Testis (tissue), 3 donors: Measurements from ENCODE around the gene SAMD3. TPM values are rescaled to one million over a fixed set of nuclear protein-coding genes. Genes with fewer than 3 reads are reported as not detected.
"Not testable (repeated sequence)": the region's sequence is repeated elsewhere in the genome, so short reads cannot be mapped to it uniquely, and the experiment has no call there.

ENCODE experiments used
- DNase-seq: peaks from one replicate; pipeline ENCODE4 v3.0.0-alpha.2; 2019
- H3K27ac ChIP-seq, 2 donors: fragments of 200-600 bp; sonication (generic); one replicate each; pipeline ENCODE4 v1.5.1; 2019
- H3K27me3 ChIP-seq: fragments of 200-600 bp; sonication (generic); one replicate; pipeline ENCODE4 v1.5.1; 2019
- H3K36me3 ChIP-seq: fragments of 200-600 bp; sonication (generic); one replicate; pipeline ENCODE4 v1.5.1; 2017; ENCODE audit warnings: low read depth; ENCODE audit errors: missing control alignments
- H3K4me1 ChIP-seq: fragments of 200-600 bp; sonication (generic); one replicate; pipeline ENCODE4 v1.5.1; 2019
- H3K4me3 ChIP-seq, 2 donors: fragments of 200-600 bp; sonication (generic); one replicate each; pipeline ENCODE4 v1.5.1; 2017 to 2019
- H3K9me3 ChIP-seq: fragments of 200-600 bp; sonication (generic); one replicate; pipeline ENCODE4 v1.5.1; 2017
- POLR2A ChIP-seq: fragments of 450-650 bp; IDR thresholded peaks from one replicate; pipeline ENCODE4 v1.6.1; 2017; ENCODE audit warnings: antibody characterized with exemption, mild to moderate bottlenecking, moderate library complexity
- WGBS, 2 donors: methylation state at CpG; one replicate each; pipeline ENCODE4 v1.1.5; 2018; 5-methylcytosine and 5-hydroxymethylcytosine counted together
- intact Hi-C: fragments of 100-400 bp; cut with DNase I; formaldehyde crosslinking; loops from one replicate; pipeline ENCODE4 v1.15.1; 2023; ENCODE audit warnings: low total_unique reads
- polyA plus RNA-seq: library from polyadenylated mRNA; stranded (reverse); fragments of 350-450 nt; fragmentation: Illumina TruSeq; extraction: RNeasy Lipid Tissue Mini Kit (QIAGEN cat#74804); gene quantifications from one replicate; pipeline ENCODE4 v1.2.3, GENCODE V29; 2014; ENCODE audit warnings: low read depth, low replicate concordance; ENCODE audit not compliant: insufficient read depth
- total RNA-seq, 2 donors: library from RNA; depleted of rRNA; stranded (reverse); fragments of >200 nt; gene quantifications; one replicate each; pipeline ENCODE4 v1.2.3, GENCODE V29; 2016
- TF ChIP-seq, protein P1 (sequence below), 3 experiments: fragments of 450-650 bp in 2 of 3; fragments of 200-600 bp in 1 of 3; sonication (generic) in 1 of 3; IDR thresholded peaks; one replicate each; pipeline ENCODE4 v1.5.1; 2016 to 2019; ENCODE audit warnings: antibody characterized with exemption in 3 of 3, mild to moderate bottlenecking in 2 of 3, moderate library complexity in 1 of 3

SAMD3 gene
- total and polyA plus RNA-seq, 3 donors from 2014 or later: 4.4 to 11.8 (median 5.5) TPM

DNA sequence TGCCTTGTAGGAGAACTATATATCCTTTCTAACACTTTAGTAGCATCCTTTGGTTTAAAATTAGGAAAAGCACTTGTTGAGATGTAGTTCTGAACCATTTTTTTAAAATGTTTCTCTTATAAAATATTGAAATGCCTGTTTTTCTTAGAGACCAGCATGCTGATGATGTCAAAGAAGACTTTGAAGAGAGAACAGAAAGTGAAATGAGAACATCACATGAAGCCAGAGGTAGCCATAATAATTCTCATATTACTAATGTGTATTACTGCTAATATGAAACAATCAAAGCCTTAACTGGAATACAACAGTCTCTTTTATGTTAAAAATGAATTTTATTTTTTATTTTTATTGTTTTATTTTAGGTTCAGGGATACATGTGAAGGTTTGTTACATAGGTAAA, 102.0 kb downstream of the SAMD3 start:
- Histone ChIP-seq H3K9me3 (no peaks in the 10 kb centered on the region), H3K4me3 (no peak overlapping the region), H3K27me3 (no peaks in the 10 kb centered on the region), H3K27ac (no peak overlapping the region), H3K4me1 (peaks cover 3% of the 10 kb centered on the region), H3K36me3 (no peaks in the 10 kb centered on the region)
- intact Hi-C loops: no loop called here
- TF ChIP-seq, protein P1, sequence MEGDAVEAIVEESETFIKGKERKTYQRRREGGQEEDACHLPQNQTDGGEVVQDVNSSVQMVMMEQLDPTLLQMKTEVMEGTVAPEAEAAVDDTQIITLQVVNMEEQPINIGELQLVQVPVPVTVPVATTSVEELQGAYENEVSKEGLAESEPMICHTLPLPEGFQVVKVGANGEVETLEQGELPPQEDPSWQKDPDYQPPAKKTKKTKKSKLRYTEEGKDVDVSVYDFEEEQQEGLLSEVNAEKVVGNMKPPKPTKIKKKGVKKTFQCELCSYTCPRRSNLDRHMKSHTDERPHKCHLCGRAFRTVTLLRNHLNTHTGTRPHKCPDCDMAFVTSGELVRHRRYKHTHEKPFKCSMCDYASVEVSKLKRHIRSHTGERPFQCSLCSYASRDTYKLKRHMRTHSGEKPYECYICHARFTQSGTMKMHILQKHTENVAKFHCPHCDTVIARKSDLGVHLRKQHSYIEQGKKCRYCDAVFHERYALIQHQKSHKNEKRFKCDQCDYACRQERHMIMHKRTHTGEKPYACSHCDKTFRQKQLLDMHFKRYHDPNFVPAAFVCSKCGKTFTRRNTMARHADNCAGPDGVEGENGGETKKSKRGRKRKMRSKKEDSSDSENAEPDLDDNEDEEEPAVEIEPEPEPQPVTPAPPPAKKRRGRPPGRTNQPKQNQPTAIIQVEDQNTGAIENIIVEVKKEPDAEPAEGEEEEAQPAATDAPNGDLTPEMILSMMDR (IDR thresholded peaks at IDR 0.05): no peak
- TF ChIP-seq POLR2A: no peak
- DNase-seq: no peak

- no peak for DNase-seq
- no peak overlapping the region for H3K27ac ChIP-seq
Measured at GRCh38 chr6:130119211-130119610, 103.5 kb downstream of the SAMD3 start.

GRCh38 chr6:130118236-130118635, 104.5 kb downstream of the SAMD3 start:
- intact Hi-C loops: no loop called here
- H3K36me3 ChIP-seq: no peaks in the 10 kb centered on the region
- DNase-seq: no peak
- no peak overlapping the region for H3K27ac ChIP-seq
- H3K9me3 ChIP-seq: no peaks in the 10 kb centered on the region
- no peak overlapping the region for H3K4me3 ChIP-seq
- no peaks in the 10 kb centered on the region for H3K4me1 ChIP-seq
- TF ChIP-seq POLR2A: no peak
- TF ChIP-seq, protein P1 (IDR thresholded peaks at IDR 0.05): no peak
- WGBS, 2 donors: 85 to 88% methylated on average over 6 of the region's 6 CpGs
- H3K27me3 ChIP-seq: no peaks in the 10 kb centered on the region

More at GRCh38 chr6:130119211-130119610, 103.5 kb downstream of the SAMD3 start:
- Histone ChIP-seq H3K9me3 (no peaks in the 10 kb centered on the region), H3K27me3 (no peaks in the 10 kb centered on the region), H3K4me3 (no peak overlapping the region), H3K4me1 (no peaks in the 10 kb centered on the region), H3K36me3 (no peaks in the 10 kb centered on the region)
- intact Hi-C loops: no loop called here
- TF ChIP-seq POLR2A: no peak
- WGBS, 2 donors: 83 to 91% methylated on average over 1 of the region's 1 CpG

- DNase-seq, H3K4me1 ChIP-seq, H3K27me3 ChIP-seq, H3K36me3 ChIP-seq, H3K4me3 ChIP-seq, H3K27ac ChIP-seq, H3K9me3 ChIP-seq, intact Hi-C loops: not testable (repeated sequence)
- 90 to 97% methylated on average over 3 of the region's 4 CpGs for WGBS, 2 donors
Measured at GRCh38 chr6:130117187-130117701, 105.5 kb downstream of the SAMD3 start.

- no peaks in the 10 kb centered on the region for H3K4me1 ChIP-seq
- DNase-seq: no peak
- no peak overlapping the region for H3K27ac ChIP-seq
- TF ChIP-seq, protein P1 (IDR thresholded peaks at IDR 0.05): no peak
- no peak for TF ChIP-seq POLR2A
- intact Hi-C loops: no loop called here
- H3K27me3 ChIP-seq: no peaks in the 10 kb centered on the region
- H3K36me3 ChIP-seq: no peaks in the 10 kb centered on the region
- 89 to 91% methylated on average over 4 of the region's 4 CpGs for WGBS, 2 donors
- H3K4me3 ChIP-seq: no peak overlapping the region
- H3K9me3 ChIP-seq: no peaks in the 10 kb centered on the region
Measured at GRCh38 chr6:130116273-130116672, 106.5 kb downstream of the SAMD3 start.

DNA sequence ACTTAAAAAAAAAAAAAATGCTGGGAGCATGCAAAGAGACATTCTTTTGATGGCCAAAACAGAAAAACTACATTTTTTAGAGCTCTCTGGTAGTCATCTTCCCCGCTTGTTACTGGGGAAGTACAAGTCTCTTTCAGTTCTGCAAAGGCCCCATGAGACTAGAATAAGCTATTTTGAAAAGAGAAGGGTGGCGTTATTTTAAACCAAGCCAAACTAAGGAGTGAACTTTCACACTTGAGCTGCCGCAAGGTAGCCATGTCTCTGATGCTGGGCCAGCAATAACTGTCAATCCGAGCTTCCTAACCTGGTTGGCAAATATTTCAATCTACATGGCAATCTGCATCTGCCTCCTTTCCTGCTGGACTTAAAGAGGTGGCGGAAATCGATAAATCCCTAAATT, 107.7 kb downstream of the SAMD3 start:
- Histone ChIP-seq H3K4me1 (no peaks in the 10 kb centered on the region), H3K4me3 (no peak overlapping the region), H3K27ac (no peak overlapping the region), H3K36me3 (no peaks in the 10 kb centered on the region), H3K9me3 (no peaks in the 10 kb centered on the region), H3K27me3 (no peaks in the 10 kb centered on the region)
- DNase-seq: no peak
- intact Hi-C loops: no loop called here
- TF ChIP-seq, protein P1 (IDR thresholded peaks at IDR 0.05): no peak
- no peak for TF ChIP-seq POLR2A
- WGBS, 2 donors: 75 to 83% methylated on average over 6 of the region's 6 CpGs
